ENCODE results near the gene BANK1. TPM values are rescaled to one million over a fixed set of nuclear protein-coding genes. Genes with fewer than 3 reads are reported as not detected.

Gene BANK1
- total RNA-seq, 2 experiments from 2014 or later = 0.20 to 0.22 TPM

DNA sequence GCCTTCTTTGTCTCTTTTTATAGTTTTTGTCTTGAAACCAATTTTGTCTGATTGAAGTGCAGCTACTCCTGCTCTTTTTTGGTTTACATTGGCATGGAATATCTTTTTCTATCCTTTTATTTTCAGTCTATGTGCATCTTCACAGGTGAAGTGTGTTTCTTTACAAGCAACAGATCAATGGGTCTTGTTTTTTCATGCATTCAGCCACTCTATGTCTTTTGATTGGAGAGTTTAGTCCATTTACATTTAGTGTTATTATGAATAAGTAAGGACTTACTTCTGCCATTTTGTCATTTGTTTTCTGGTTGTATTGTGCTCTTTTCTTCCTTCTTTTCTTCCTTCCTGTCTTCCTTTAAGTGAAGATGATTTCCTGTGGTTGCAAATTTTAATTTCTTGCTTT is 330.3 kb downstream of the BANK1 start:
- no peak overlapping the region for H3K4me3 Mint-ChIP-seq
- Histone ChIP-seq H3K4me1 (ENCODE audit: insufficient read depth, low read length) (no peaks in the 10 kb centered on the region), H3K27ac (ENCODE audit: low read depth in 1 of 2, low read length in 2 of 2) (no peak overlapping the region), H3K36me3 (ENCODE audit: insufficient read depth, low read length) (no peaks in the 10 kb centered on the region), H3K9me3 (ENCODE audit: control insufficient read depth in 1 of 2, insufficient read depth in 1 of 2, low read length in 2 of 2) (peaks cover 0 to 10% of the 10 kb centered on the region in 2 experiments), H3K27me3 (ENCODE audit: control insufficient read depth in 1 of 2, insufficient read depth in 2 of 2, low read length in 2 of 2) (no peaks in the 10 kb centered on the region), H3K4me3 (ENCODE audit: low read length) (no peak overlapping the region)
- ChIA-PET POLR2A (no interaction called here), CTCF (no interaction called here)
- TF ChIP-seq, protein P1, sequence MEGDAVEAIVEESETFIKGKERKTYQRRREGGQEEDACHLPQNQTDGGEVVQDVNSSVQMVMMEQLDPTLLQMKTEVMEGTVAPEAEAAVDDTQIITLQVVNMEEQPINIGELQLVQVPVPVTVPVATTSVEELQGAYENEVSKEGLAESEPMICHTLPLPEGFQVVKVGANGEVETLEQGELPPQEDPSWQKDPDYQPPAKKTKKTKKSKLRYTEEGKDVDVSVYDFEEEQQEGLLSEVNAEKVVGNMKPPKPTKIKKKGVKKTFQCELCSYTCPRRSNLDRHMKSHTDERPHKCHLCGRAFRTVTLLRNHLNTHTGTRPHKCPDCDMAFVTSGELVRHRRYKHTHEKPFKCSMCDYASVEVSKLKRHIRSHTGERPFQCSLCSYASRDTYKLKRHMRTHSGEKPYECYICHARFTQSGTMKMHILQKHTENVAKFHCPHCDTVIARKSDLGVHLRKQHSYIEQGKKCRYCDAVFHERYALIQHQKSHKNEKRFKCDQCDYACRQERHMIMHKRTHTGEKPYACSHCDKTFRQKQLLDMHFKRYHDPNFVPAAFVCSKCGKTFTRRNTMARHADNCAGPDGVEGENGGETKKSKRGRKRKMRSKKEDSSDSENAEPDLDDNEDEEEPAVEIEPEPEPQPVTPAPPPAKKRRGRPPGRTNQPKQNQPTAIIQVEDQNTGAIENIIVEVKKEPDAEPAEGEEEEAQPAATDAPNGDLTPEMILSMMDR (IDR thresholded peaks at IDR 0.05) = no peak
- H3K4me1 Mint-ChIP-seq (ENCODE audit: low read depth) = no peaks in the 10 kb centered on the region
- H3K27ac Mint-ChIP-seq = no peak overlapping the region
- intact Hi-C loops (cut with DNase I, micrococcal nuclease) = no loop called here
- no peaks in the 10 kb centered on the region for H3K36me3 Mint-ChIP-seq (ENCODE audit: low read depth)
- ATAC-seq (ENCODE audit: poor library complexity) (no peak), DNase-seq (no peak)
- peaks cover 8% of the 10 kb centered on the region for H3K9me3 Mint-ChIP-seq
- H3K27me3 Mint-ChIP-seq = peaks cover 7% of the 10 kb centered on the region

Measured in CD4-positive, alpha-beta T cell (primary cell).